WI38 (cell line): Measurements from ENCODE around the gene PRKCE.

Experiments used
- H3K4me3 ChIP-seq: 2 replicates; pipeline ENCODE4 v1.5.1; 2011; ENCODE audit warnings: low read depth, mild to moderate bottlenecking, control low read depth, low read length
- TF ChIP-seq, protein P1 (sequence below): IDR thresholded peaks from 2 replicates; pipeline ENCODE4 v1.5.1; 2012; ENCODE audit warnings: low read depth, mild to moderate bottlenecking, control low read depth, low read length

PRKCE gene

DNA sequence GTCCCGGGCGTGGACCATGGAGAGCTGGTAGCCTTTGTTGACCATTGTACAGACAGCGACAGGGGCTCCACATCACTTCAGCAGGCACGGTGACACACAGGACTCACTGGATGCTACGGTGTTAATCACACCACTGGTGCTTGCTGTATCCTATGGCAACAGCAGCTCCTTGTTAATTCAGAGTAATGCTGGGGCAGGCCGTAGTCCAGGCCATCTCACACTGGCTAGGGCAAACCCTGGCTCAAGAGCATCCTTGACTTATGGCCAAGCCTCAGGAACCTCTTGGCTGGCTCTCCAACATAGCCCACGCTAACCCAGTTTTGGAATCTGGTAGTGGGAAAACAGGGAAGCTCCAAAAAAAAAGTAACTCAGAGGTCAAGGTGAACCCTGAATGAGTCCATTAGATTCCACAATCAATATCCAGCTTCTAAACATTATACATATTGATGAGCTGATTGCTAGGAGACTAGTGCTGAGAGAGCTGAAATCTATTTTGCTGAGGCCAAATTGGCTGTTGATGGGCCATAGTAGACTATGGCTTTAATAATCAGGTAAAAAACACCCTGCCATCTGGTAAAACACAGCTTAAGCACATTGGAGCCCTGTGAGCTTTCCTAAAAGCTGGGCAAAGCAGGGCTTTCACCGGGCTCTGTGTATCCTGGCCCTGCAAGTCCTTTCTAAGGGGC lies 253.6 kb downstream of the PRKCE start:
- TF ChIP-seq, protein P1, sequence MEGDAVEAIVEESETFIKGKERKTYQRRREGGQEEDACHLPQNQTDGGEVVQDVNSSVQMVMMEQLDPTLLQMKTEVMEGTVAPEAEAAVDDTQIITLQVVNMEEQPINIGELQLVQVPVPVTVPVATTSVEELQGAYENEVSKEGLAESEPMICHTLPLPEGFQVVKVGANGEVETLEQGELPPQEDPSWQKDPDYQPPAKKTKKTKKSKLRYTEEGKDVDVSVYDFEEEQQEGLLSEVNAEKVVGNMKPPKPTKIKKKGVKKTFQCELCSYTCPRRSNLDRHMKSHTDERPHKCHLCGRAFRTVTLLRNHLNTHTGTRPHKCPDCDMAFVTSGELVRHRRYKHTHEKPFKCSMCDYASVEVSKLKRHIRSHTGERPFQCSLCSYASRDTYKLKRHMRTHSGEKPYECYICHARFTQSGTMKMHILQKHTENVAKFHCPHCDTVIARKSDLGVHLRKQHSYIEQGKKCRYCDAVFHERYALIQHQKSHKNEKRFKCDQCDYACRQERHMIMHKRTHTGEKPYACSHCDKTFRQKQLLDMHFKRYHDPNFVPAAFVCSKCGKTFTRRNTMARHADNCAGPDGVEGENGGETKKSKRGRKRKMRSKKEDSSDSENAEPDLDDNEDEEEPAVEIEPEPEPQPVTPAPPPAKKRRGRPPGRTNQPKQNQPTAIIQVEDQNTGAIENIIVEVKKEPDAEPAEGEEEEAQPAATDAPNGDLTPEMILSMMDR: no peak
- no peak overlapping the region for H3K4me3 ChIP-seq

DNA sequence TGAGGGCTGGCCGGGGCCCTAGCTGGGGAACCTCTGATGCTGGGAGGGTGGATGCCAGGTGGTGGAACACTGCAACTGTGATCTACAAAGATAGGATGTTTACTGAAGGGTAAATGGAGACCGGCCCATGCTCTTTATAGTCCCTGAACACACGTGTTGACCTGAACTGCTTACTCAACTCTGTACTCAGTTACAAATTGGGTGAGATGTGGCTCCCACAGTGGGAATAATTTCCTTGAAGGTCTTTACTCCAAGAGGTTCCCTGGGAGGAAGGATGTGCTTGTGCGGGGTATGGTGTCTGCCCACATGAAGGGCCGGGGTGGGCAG lies 254.1 kb downstream of the PRKCE start:
- TF ChIP-seq, protein P1: no peak
- H3K4me3 ChIP-seq: no peak overlapping the region

DNA sequence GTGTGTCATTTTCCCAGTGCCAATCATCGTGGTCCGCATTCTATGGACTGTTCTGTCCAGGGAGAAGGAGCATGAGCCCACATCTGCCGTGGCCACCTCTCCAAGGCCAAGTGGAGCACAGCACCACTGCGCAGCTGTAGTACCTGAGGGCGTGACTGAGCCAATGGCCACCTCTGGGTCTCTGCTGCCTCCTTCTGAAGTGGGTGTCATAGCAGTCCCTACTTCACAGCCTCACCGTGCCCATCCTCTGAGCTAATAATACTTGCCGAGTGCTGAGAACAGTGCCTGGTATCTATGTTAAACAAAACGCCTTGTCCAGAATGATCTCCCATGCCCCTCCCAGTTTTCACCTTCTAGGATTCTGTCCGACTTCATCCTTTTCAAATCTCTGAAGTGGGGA lies 256.1 kb downstream of the PRKCE start:
- TF ChIP-seq, protein P1: no peak
- H3K4me3 ChIP-seq: no peak overlapping the region

DNA sequence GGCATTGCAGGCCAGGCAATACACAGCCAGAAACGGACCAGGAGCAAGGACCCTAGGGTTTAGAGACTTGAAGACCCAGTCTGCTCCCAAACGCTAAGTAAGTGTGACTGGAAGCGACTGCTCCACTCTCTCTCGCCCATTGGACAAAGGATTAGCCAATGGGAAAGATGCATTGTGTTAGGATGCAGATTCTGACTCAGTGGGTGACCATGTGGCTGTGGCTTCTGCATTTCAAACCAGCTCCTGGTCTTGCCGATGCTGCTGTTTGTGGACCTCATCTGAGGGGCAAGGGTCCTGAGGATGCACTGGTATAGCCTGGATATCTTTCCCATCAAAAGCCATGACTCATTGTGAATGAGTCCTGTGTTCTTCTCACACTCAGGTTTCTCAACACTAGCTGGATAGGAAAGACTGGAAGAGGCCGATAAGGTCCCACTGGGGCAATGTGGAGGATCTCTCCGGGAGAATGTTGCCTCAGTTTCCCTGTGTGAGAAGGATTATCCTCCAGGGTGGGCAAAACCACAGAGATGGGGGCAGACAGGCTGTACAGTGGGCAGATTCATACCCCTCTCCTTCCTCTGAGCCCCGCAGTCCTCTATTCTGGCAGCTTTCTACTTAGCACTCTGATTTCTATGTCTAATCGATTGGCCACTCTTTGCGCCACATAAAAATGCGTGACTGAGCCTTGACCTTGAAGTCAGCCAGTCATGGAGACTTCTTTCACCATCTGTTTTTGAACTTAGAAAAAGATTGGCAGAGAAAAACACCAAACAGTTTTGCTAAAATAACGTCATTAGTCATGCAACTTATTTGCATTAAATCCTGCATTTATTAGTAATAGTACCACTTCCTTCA lies 257.1 kb downstream of the PRKCE start:
- TF ChIP-seq, protein P1: no peak
- H3K4me3 ChIP-seq: no peak overlapping the region

DNA sequence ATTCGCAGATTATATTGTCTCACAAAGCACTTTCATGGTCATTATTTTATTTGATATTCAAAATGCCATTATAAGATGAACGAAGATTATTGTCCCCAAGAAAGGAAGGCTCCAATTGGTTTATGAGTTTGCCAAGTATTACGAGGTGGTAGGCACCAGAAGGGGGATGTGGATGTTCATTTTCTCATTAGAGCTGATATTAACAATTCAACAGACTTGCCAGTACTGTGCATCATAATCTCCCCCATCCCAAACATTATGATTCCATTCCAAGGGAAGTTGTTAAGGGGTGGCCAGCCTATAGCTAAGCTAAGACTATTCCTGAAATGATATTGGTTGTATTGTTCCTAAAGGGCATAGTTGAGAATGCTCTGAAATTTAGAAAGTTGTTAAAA lies 257.7 kb downstream of the PRKCE start:
- TF ChIP-seq, protein P1: no peak
- no peak overlapping the region for H3K4me3 ChIP-seq

DNA sequence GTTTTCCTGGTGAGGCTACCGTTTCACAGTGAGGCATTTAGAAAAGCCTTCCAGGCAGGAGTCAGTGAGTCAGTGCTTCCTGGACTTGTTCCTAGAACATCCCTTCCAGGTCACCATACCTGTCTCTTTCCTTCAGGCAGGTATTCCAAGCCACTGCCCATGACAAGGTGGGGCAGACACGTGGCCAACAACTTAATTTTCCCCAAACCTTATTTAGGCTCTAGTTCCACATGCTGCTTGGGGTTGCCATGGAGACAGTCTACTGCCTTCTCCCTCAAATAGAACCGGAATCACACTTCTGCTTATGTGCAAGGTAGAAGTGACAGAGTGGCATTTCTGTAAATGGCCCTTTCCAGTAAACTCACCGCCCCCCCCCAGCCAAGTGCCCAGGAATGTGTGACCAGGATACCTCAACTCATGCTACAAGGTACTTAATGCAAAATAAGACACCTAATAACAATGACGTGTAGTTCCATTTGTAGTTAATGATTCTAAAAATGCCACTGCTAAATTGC lies 258.3 kb downstream of the PRKCE start:
- TF ChIP-seq, protein P1: no peak
- no peak overlapping the region for H3K4me3 ChIP-seq

DNA sequence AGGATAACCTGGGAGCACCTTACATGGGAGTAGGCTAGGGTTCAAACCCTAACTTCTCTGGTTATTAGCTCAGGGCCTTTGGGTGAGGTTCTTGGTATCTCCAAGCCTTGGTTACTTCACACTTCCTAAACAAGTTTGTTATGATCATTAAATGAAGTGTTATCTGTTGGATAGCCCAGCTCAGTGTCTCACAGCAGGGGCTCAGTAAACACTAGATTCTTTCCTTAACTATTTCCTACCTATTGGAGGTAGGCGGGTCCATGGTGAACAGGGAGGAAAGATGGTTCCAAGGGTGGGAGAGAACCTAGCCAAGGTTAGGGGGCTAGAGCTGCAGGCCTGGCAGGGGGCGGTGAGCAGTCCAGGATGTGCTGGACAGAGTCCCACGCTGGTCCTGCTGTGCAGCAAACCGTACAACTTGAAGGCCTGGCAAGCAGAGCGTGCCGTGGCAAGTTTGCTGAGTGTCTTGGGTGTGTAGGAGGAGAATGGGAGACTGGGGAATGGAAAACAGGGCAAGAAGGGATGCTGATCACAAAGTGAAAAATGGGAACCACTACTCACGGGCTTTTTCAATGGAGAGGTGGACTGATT lies 259.1 kb downstream of the PRKCE start:
- no peak overlapping the region for H3K4me3 ChIP-seq
- TF ChIP-seq, protein P1: no peak
